ENCODE measurements around the gene LRRFIP2.

GRCh38 chr3:37014620-37015019 lies 159.8 kb downstream of the LRRFIP2 start:
- TF ChIP-seq EZH2 (IDR thresholded peaks at IDR 0.05; ENCODE audit: insufficient read depth, poor library complexity, severe bottlenecking), result no peak
- no peak for TF ChIP-seq EZH2phosphoT487 (IDR thresholded peaks at IDR 0.05; ENCODE audit: insufficient read depth, low read depth)

Measured in GM23248 (cell line).